Keratinocyte (primary cell): ENCODE data around the gene TRPM6. TPM values are rescaled to one million over a fixed set of nuclear protein-coding genes. Genes with fewer than 3 reads are reported as not detected.

Experiments used
- DNase-seq: peaks from one replicate; pipeline ENCODE4 v3.0.0-alpha.2; 2011; ENCODE audit warnings: low read depth, missing footprints, low spot score
- FAIRE-seq: peaks from 2 replicates; lab custom pipeline; 2011; peaks lifted over from hg19 to GRCh38; lab: Jason Lieb, UNC
- H2AFZ ChIP-seq: 2 replicates; pipeline ENCODE4 v1.6.0; 2012; ENCODE audit warnings: low read length, control low read depth, inconsistent platforms; ENCODE audit not compliant: control insufficient read depth
- H3K27ac ChIP-seq: 2 replicates; pipeline ENCODE4 v1.5.1; 2011; ENCODE audit warnings: low read length; ENCODE audit not compliant: control insufficient read depth, insufficient read depth
- H3K27me3 ChIP-seq: 3 replicates; pipeline ENCODE4 v1.6.0; 2011; ENCODE audit warnings: low read length; ENCODE audit not compliant: control insufficient read depth, insufficient read depth; ENCODE audit errors: extremely low read depth
- H3K36me3 ChIP-seq, 2 experiments: 2 replicates in 1 of 2; 3 replicates in 1 of 2; pipeline ENCODE4 v1.5.1; 2011; ENCODE audit warnings: low read length in 2 of 2, mild to moderate bottlenecking in 1 of 2; ENCODE audit not compliant: control insufficient read depth in 2 of 2, insufficient read depth in 2 of 2; ENCODE audit errors: extremely low read depth in 1 of 2
- H3K4me1 ChIP-seq: 3 replicates; pipeline ENCODE4 v1.5.1; 2011; ENCODE audit warnings: low read length; ENCODE audit not compliant: control insufficient read depth, insufficient read depth; ENCODE audit errors: extremely low read depth
- H3K4me2 ChIP-seq: 3 replicates; pipeline ENCODE4 v1.6.0; 2011; ENCODE audit warnings: low read depth, low read length; ENCODE audit not compliant: control insufficient read depth, insufficient read depth; ENCODE audit errors: extremely low read depth
- H3K4me3 ChIP-seq, 3 experiments: fragments of 200-600 bp in 1 of 3; sonication (generic) in 1 of 3; 2 replicates in 2 of 3; 3 replicates in 1 of 3; pipeline ENCODE4 v1.5.1; 2011 to 2016; ENCODE audit warnings: low read length in 3 of 3, mild to moderate bottlenecking in 3 of 3, control low read depth in 2 of 3, inconsistent platforms in 1 of 3, low read depth in 1 of 3, mixed read lengths in 1 of 3, mixed run types in 1 of 3, moderate library complexity in 1 of 3; ENCODE audit not compliant: control insufficient read depth in 2 of 3, insufficient read depth in 2 of 3; ENCODE audit errors: extremely low read depth in 1 of 3
- H3K79me2 ChIP-seq: 2 replicates; pipeline ENCODE4 v1.6.0; 2012; ENCODE audit warnings: low read length; ENCODE audit not compliant: control insufficient read depth, insufficient read depth
- H3K9ac ChIP-seq: 3 replicates; pipeline ENCODE4 v1.6.0; 2011; ENCODE audit warnings: low read length; ENCODE audit not compliant: control insufficient read depth, insufficient read depth; ENCODE audit errors: extremely low read depth
- H3K9me1 ChIP-seq: 3 replicates; pipeline ENCODE4 v1.6.0; 2011; ENCODE audit warnings: low read length; ENCODE audit not compliant: control insufficient read depth, insufficient read depth; ENCODE audit errors: extremely low read depth
- H3K9me3 ChIP-seq: 2 replicates; pipeline ENCODE4 v1.5.1; 2012; ENCODE audit warnings: low read depth, low read length; ENCODE audit not compliant: control insufficient read depth
- H4K20me1 ChIP-seq: 3 replicates; pipeline ENCODE4 v1.6.0; 2011; ENCODE audit warnings: low read length; ENCODE audit not compliant: control insufficient read depth, insufficient read depth; ENCODE audit errors: extremely low read depth
- CTCF ChIP-seq, 3 experiments: IDR thresholded peaks in 1 of 3; conservative IDR thresholded peaks in 1 of 3; optimal IDR thresholded peaks in 1 of 3; 2 replicates in 2 of 3; 3 replicates in 1 of 3; pipeline versions ENCODE3 to v1.5.1; 2011; ENCODE audit warnings: low read length in 3 of 3, mild to moderate bottlenecking in 3 of 3, moderate library complexity in 2 of 3, control low read depth in 1 of 3, inconsistent platforms in 1 of 3; ENCODE audit not compliant: insufficient read depth in 2 of 3; ENCODE audit errors: extremely low read depth in 1 of 3
- EZH2 ChIP-seq: IDR thresholded peaks from one replicate; pipeline ENCODE4 v1.6.1; 2012; ENCODE audit warnings: inconsistent platforms, mild to moderate bottlenecking, low read length, moderate library complexity
- dilution Hi-C: fragments of 300-500 bp; cut with MboI; formaldehyde crosslinking; loops from one replicate; pipeline ENCODE4 v1.7.0; 2020; ENCODE audit warnings: low sequenced_read_pairs; ENCODE audit not compliant: extremely low pct_ligation_motif_present
- polyA plus RNA-seq, 5 experiments: library from polyadenylated mRNA; depleted of rRNA in 3 of 5; stranded (reverse) in 3 of 5; stranded (forward) in 1 of 5; unstranded in 1 of 5; fragments of >200 nt; gene quantifications; 1 replicate in 1 of 5; 2 replicates in 3 of 5; 3 replicates in 1 of 5; pipeline versions ENCODE4 v1.2.1 to v1.2.3, GENCODE V29; 2011 to 2012; ENCODE audit warnings: missing spikeins in 2 of 5, low read depth in 1 of 5, low replicate concordance in 1 of 5

Gene TRPM6
- polyA plus RNA-seq, 1 donor (not counting 4 experiments of a cell fraction or from before 2014, with no cell fraction given) = 0.18 TPM

GRCh38 chr9:74773886-74774479 lies 113.7 kb downstream of the TRPM6 start:
- H3K27ac ChIP-seq = no peak overlapping the region
- H3K4me3 ChIP-seq = no peak overlapping the region
- no peaks in the 10 kb centered on the region for H3K9me3 ChIP-seq
- H3K79me2 ChIP-seq = no peaks in the 10 kb centered on the region
- H3K27me3 ChIP-seq = no peaks in the 10 kb centered on the region
- DNase-seq (peak; percentile 11), FAIRE-seq (peak; percentile 81)
- no peaks in the 10 kb centered on the region for H3K9me1 ChIP-seq
- H3K9ac ChIP-seq = no peak overlapping the region
- H3K4me1 ChIP-seq = no peaks in the 10 kb centered on the region
- no peaks in the 10 kb centered on the region for H3K36me3 ChIP-seq
- H3K4me2 ChIP-seq = no peak overlapping the region
- H4K20me1 ChIP-seq = no peaks in the 10 kb centered on the region
- dilution Hi-C loops = no loop called here
- H2AFZ ChIP-seq = no peak overlapping the region
- peak; percentile 76 to 88 (median 83) for TF ChIP-seq CTCF (optimal IDR thresholded peaks at IDR 0.05 in 1 of 3, IDR thresholded peaks at IDR 0.05 in 1 of 3, conservative IDR thresholded peaks at IDR 0.05 in 1 of 3; ENCODE audit: extremely low read depth in 1 of 3, insufficient read depth in 2 of 3, low read length in 3 of 3)
- TF ChIP-seq EZH2 = no peak

- Histone ChIP-seq H3K79me2 (no peaks in the 10 kb centered on the region), H3K36me3 (no peaks in the 10 kb centered on the region), H3K27ac (no peak overlapping the region), H4K20me1 (no peaks in the 10 kb centered on the region), H3K4me2 (no peak overlapping the region), H3K9ac (no peak overlapping the region), H3K4me1 (no peaks in the 10 kb centered on the region), H3K9me1 (no peaks in the 10 kb centered on the region), H3K9me3 (no peaks in the 10 kb centered on the region), H3K4me3 (no peak overlapping the region), H2AFZ (no peak overlapping the region), H3K27me3 (no peaks in the 10 kb centered on the region)
- FAIRE-seq (no peak), DNase-seq (no peak)
- TF ChIP-seq CTCF (optimal IDR thresholded peaks at IDR 0.05 in 1 of 3, IDR thresholded peaks at IDR 0.05 in 1 of 3, conservative IDR thresholded peaks at IDR 0.05 in 1 of 3; ENCODE audit: extremely low read depth in 1 of 3, insufficient read depth in 2 of 3, low read length in 3 of 3) = no peak
- dilution Hi-C loops = no loop called here
Observed at GRCh38 chr9:74772121-74772520, 115.6 kb downstream of the TRPM6 start.
